COR-L47 (cell line): ENCODE data around the gene HSD3B7.

Experiments used
- DNase-seq: peaks from one replicate; lab custom pipeline; 2025; lab: John Stamatoyannopoulos, UW

Gene HSD3B7

DNA sequence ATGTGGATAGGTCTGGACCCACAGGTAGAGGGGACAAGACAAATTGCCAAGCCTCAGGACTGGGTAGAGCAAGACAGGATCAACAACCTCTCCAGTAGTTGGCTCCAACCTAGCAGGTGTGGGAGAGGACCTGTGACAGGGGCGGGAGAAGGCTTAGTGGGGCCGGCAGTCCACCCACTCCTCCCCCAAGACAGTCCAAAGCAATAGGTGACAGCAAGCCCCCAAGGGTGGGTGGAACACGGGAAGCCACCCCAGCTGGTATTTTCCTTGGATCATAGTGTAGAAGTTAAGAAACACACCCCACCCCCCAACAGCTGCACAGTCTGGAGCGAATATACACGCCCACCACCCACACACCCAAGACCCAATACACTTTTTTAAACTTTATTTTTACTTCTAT is 44.3 kb downstream of the HSD3B7 start:
- DNase-seq = no peak

DNA sequence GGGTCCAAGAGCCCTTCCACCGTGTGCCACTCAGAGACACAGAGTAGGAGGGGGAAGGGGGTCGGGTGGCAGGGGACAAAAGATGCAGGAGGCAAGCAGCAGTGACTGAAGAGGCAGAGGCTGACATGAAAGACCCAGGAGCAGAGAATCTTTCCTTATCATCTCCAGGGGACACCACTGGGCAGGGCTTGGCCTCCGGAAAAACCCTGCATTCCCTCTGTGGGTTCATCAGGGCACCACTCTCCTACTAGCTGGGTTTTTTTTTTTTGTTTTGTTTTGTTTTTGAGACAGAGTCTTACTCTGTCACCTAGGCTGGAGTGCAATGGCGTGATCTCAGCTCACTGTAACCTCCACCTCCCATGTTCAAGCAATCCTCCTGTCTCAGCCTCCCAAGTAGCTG is 46.3 kb downstream of the HSD3B7 start:
- no peak for DNase-seq

DNA sequence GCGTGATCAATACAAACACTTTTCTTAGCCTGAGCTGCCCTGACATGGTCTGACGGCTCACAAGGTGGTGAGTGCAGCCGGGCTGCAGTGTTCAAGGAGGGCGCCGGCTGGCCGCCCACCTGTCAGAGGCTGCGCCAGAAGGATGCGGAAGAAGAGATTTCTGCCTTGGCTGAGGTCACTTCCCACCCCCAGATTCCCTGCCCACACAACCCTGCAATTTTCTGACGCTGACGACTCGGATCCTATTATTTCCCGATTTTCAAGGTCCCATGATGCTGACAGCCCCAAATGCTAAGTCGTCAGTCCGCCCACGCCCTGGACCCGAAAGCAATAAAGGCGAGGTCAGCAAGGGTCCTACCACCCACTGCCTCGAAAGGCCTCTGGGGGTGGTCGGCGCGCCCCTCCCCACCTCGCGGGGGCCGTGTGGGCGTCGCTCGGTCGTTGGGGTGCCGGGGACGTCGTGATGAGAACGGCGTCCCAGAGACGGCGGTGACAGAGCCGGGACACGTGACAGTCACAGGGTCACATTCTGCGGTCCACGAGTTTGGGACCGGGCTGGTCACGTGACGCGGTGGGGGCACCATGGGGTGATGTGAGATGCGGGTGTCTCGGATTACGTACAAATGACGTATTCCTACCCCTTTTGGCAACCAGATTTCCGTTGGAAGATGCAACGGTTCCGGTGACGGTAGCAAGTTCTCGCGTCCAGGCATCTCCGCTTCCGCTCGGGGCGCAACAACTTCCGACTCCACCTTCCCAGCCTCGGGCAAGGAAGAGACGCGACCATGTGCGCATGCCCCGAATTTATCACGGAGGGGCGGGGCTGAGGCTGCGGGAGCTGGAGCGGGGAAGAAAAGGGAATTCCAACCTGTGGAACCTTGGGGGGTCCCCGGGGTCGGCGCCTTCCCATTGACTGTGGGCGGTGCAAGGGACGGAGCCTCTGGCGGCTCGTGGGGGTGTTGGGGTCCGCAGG is 48.0 kb downstream of the HSD3B7 start, which contains the start of gene STX4:
Gene STX4, plus strand, starts transcription at position 823 of the 973 bp plus-strand sequence. CDS start 248 bp downstream, outside the sequence.
- DNase-seq = peak; percentile 91

DNA sequence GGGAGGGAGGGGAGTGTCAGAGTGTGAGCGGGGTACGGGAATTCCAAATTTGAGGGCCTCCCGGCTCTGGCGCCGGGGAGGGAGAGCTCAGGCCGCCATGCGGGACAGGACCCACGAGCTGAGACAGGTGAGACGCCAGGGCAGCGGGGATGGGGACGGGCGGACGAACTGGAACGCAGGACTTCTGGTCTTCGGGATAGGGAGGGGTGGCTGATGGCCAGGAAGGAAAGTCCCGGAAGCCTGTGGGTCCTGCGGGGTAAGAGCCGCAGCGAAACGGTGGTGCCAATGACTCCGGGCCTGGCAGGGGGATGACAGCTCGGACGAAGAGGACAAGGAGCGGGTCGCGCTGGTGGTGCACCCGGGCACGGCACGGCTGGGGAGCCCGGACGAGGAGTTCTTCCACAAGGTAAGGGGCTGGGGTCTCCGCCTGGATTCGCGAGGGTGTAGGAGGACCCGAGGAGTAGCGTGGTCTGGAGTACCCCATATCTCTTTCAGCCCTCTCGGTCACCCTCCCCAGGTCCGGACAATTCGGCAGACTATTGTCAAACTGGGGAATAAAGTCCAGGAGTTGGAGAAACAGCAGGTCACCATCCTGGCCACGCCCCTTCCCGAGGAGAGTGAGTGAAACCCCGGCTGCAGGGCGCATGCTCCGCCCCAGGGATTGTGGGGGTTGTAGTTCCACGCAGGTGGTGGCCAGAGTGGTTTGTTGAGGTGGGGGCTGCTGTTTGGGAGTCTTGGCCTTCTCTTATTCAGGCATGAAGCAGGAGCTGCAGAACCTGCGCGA is 48.9 kb downstream of the HSD3B7 start:
- peak; percentile 72 for DNase-seq

DNA sequence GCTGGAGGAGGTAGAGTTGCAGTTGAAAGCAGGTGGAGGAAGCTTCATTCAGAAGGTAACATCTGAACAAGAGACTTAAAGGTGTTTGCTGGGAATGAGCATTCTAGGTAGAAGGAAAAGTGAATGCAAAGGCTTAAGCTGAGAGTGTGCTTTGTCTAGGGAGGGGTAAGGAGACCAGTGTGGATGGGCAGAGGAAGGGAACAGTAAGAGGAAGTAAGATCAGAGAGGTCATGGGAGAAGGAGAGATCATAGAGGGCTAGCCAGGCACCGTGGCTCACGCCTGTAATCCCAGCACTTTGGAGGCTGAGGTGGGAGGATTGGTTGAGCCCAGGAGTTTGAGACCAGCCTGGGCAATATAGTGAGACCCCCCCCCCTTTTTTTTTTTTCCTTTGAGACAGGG is 51.7 kb downstream of the HSD3B7 start:
- DNase-seq = no peak
